IMR-90 (cell line): ENCODE data around the gene STK10.

Source experiments
- BHLHE40 ChIP-seq: fragments of 150-350 bp; IDR thresholded peaks from 2 replicates; pipeline ENCODE4 v1.6.1; 2016; ENCODE audit warnings: mild to moderate bottlenecking, low read depth, low read length
- CEBPB ChIP-seq: IDR thresholded peaks from 2 replicates; pipeline ENCODE4 v1.6.1; 2012; ENCODE audit warnings: low read depth, low read length, improper control_type of control experiment
- ELK1 ChIP-seq: fragments of 150-350 bp; IDR thresholded peaks from 2 replicates; pipeline ENCODE4 v1.6.1; 2016; ENCODE audit warnings: low read depth, mild to moderate bottlenecking, low read length, moderate library complexity, borderline replicate concordance
- MXI1 ChIP-seq: IDR thresholded peaks from 2 replicates; pipeline ENCODE4 v1.6.1; 2012; ENCODE audit warnings: low read depth, mild to moderate bottlenecking, low read length, moderate library complexity, borderline replicate concordance
- POLR2A ChIP-seq: IDR thresholded peaks from 2 replicates; pipeline ENCODE4 v1.6.1; 2012; ENCODE audit warnings: mild to moderate bottlenecking, low read depth, low read length
- RAD21 ChIP-seq: IDR thresholded peaks from 2 replicates; pipeline ENCODE4 v1.6.1; 2012; ENCODE audit warnings: low read length, improper control_type of control experiment
- SMC3 ChIP-seq: fragments of 150-350 bp; IDR thresholded peaks from 2 replicates; pipeline ENCODE4 v1.6.1; 2016; ENCODE audit warnings: low read depth, mild to moderate bottlenecking, antibody characterized with exemption, low read length, moderate library complexity
- TF ChIP-seq, protein P1 (sequence below): conservative IDR thresholded peaks from 2 replicates; pipeline ENCODE4 v1.5.1; 2012; ENCODE audit warnings: mild to moderate bottlenecking, low read depth, low read length, improper control_type of control experiment

DNA sequence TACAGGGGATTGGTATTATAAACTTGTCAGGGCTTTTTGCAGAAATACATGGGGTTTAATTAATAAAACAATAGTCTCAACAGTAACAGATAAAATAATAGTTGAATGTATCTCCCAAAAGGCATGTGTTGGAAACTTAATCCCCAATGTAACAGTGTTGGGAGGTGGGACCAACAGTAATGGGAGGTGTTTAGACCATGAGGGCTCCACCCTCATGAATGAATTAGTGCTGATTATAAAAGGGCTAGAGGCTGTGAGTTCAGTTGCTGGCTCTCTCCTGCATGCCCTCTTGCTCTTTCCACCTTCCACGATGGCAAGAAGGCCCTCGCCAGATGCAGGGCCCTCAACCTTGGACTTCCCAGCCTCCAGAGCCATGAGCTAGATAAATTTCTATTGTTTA lies 56.3 kb downstream of the STK10 start:
- TF ChIP-seq, protein P1, sequence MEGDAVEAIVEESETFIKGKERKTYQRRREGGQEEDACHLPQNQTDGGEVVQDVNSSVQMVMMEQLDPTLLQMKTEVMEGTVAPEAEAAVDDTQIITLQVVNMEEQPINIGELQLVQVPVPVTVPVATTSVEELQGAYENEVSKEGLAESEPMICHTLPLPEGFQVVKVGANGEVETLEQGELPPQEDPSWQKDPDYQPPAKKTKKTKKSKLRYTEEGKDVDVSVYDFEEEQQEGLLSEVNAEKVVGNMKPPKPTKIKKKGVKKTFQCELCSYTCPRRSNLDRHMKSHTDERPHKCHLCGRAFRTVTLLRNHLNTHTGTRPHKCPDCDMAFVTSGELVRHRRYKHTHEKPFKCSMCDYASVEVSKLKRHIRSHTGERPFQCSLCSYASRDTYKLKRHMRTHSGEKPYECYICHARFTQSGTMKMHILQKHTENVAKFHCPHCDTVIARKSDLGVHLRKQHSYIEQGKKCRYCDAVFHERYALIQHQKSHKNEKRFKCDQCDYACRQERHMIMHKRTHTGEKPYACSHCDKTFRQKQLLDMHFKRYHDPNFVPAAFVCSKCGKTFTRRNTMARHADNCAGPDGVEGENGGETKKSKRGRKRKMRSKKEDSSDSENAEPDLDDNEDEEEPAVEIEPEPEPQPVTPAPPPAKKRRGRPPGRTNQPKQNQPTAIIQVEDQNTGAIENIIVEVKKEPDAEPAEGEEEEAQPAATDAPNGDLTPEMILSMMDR = no peak
- TF ChIP-seq SMC3 (no peak), RAD21 (no peak), POLR2A (no peak), BHLHE40 (no peak), MXI1 (no peak), ELK1 (no peak), CEBPB (no peak)
